ENCODE results near the gene HPSE. TPM values are rescaled to one million over a fixed set of nuclear protein-coding genes. Genes with fewer than 3 reads are reported as not detected.
"Not testable (repeated sequence)": the region's sequence is repeated elsewhere in the genome, so short reads cannot be mapped to it uniquely, and the experiment has no call there.

HPSE gene
- total RNA-seq, 4 donors from 2014 or later: 4.8 to 10.6 (median 9.3) TPM

GRCh38 chr4:83297548-83298260 is 36.9 kb downstream of the HPSE start:
- no peaks in the 10 kb centered on the region for H3K36me3 ChIP-seq
- 84% methylated on average over 3 of the region's 3 CpGs for WGBS
- H3K27me3 ChIP-seq: no peaks in the 10 kb centered on the region
- no peak overlapping the region for H3K27ac ChIP-seq
- TF ChIP-seq POLR2AphosphoS5 (IDR thresholded peaks at IDR 0.05): no peak
- no peak for TF ChIP-seq EP300 (IDR thresholded peaks at IDR 0.05)
- TF ChIP-seq POLR2A (IDR thresholded peaks at IDR 0.05): no peak
- TF ChIP-seq, protein P1, sequence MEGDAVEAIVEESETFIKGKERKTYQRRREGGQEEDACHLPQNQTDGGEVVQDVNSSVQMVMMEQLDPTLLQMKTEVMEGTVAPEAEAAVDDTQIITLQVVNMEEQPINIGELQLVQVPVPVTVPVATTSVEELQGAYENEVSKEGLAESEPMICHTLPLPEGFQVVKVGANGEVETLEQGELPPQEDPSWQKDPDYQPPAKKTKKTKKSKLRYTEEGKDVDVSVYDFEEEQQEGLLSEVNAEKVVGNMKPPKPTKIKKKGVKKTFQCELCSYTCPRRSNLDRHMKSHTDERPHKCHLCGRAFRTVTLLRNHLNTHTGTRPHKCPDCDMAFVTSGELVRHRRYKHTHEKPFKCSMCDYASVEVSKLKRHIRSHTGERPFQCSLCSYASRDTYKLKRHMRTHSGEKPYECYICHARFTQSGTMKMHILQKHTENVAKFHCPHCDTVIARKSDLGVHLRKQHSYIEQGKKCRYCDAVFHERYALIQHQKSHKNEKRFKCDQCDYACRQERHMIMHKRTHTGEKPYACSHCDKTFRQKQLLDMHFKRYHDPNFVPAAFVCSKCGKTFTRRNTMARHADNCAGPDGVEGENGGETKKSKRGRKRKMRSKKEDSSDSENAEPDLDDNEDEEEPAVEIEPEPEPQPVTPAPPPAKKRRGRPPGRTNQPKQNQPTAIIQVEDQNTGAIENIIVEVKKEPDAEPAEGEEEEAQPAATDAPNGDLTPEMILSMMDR (IDR thresholded peaks at IDR 0.05): no peak
- no peaks in the 10 kb centered on the region for H3K4me1 ChIP-seq
- H3K9me3 ChIP-seq: no peaks in the 10 kb centered on the region
- no peak overlapping the region for H3K4me3 ChIP-seq
- no peak for DNase-seq (ENCODE audit: low spot score in 2 of 2)

DNA sequence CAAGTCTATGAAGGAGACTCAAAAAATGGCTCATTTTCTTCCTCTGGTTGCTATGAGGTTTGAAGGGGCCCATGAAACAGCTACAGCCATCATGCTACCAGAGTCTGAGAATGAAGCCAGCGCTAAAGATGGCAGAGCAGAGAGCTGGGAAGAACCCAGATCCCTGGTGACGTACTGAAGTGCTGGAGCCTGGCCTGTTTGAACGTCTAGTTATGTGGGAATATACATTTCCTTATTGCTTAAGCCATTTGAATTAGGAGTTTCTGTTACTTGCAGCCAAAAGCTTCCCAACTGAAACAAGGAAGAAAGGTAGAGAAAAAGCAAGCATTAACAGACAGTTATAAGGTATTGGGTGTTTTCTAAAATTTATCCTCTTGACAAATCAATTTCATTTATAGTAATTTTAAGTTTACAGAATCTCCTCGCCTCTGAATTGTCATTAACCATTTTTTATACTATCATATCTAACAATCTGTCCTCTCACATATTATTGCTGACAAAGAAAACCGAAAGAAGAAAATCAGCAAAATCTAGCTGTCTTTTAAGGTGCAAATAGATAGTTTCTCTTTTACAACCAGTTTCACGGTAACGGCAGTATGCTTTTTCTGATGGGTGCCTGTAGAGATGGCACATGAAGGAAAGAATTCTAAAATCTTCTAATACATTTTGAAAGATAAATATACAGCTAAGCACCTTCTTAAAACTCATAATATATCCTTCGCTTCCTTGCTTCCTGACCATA is 41.2 kb downstream of the HPSE start:
- H3K4me1 ChIP-seq: no peaks in the 10 kb centered on the region
- no peaks in the 10 kb centered on the region for H3K27me3 ChIP-seq
- TF ChIP-seq POLR2A (IDR thresholded peaks at IDR 0.05) (no peak), POLR2AphosphoS5 (IDR thresholded peaks at IDR 0.05) (no peak), EP300 (IDR thresholded peaks at IDR 0.05) (no peak)
- TF ChIP-seq, protein P1 (IDR thresholded peaks at IDR 0.05): no peak
- H3K9me3 ChIP-seq: no peaks in the 10 kb centered on the region
- WGBS: 83% methylated on average over 8 of the region's 8 CpGs
- DNase-seq (ENCODE audit: low spot score in 2 of 2): no peak
- no peaks in the 10 kb centered on the region for H3K36me3 ChIP-seq
- no peak overlapping the region for H3K27ac ChIP-seq
- H3K4me3 ChIP-seq: no peak overlapping the region

- H3K27me3 ChIP-seq; H3K4me3 ChIP-seq; H3K27ac ChIP-seq; H3K36me3 ChIP-seq; DNase-seq (ENCODE audit: low spot score in 2 of 2); H3K4me1 ChIP-seq; H3K9me3 ChIP-seq: not testable (repeated sequence)
- 91% methylated on average over 3 of the region's 3 CpGs for WGBS
Measured at GRCh38 chr4:83290059-83290774, 44.4 kb downstream of the HPSE start.

- not testable (repeated sequence) for H3K36me3 ChIP-seq; H3K4me1 ChIP-seq; DNase-seq (ENCODE audit: low spot score in 2 of 2); H3K9me3 ChIP-seq; H3K4me3 ChIP-seq; H3K27me3 ChIP-seq; H3K27ac ChIP-seq
- 33% methylated on average over 1 of the region's 1 CpG for WGBS
Measured at GRCh38 chr4:83288381-83288780, 46.3 kb downstream of the HPSE start.

DNA sequence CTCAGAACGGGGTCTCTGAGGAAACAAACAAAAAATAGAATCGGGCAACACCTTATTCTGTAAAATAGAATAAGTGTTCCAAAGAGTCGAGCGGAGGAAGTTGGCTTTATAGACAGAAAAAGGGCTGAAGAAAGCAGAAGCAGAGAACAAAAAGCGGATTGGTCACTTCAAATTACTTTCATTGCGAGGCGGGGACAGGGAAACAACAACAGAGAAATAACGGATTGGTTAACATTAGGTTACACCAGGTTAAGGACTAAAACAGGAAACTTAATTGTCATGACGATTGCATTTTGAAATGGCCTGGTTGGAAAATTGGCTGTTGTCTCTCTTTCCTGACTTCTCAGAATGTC is 49.6 kb downstream of the HPSE start:
- Histone ChIP-seq H3K4me3 (peak overlapping the region; percentile 68), H3K4me1 (peaks cover 22% of the 10 kb centered on the region), H3K36me3 (no peaks in the 10 kb centered on the region), H3K27me3 (no peaks in the 10 kb centered on the region), H3K9me3 (no peaks in the 10 kb centered on the region), H3K27ac (peak overlapping the region; percentile 91)
- DNase-seq (ENCODE audit: low spot score in 2 of 2): no peak
- WGBS: 2% methylated on average over 9 of the region's 9 CpGs
- TF ChIP-seq EP300 (IDR thresholded peaks at IDR 0.05): no peak
- TF ChIP-seq POLR2A (IDR thresholded peaks at IDR 0.05): no peak
- no peak for TF ChIP-seq POLR2AphosphoS5 (IDR thresholded peaks at IDR 0.05)
- TF ChIP-seq, protein P1 (IDR thresholded peaks at IDR 0.05): no peak
